Hepatocyte (in vitro differentiated cells): ENCODE data around the gene UBTD2. TPM values are rescaled to one million over a fixed set of nuclear protein-coding genes. Genes with fewer than 3 reads are reported as not detected.

Experiments used
- DNase-seq: peaks from one replicate; pipeline ENCODE4 v3.0.0-alpha.2; 2016; ENCODE audit warnings: low spot score
- H2AFZ ChIP-seq: fragments of 200-600 bp; sonication (generic); 2 replicates; pipeline ENCODE4 v1.6.0; 2016; ENCODE audit warnings: antibody characterized with exemption, mild to moderate bottlenecking
- H3K27ac ChIP-seq: fragments of 200-600 bp; sonication (generic); 2 replicates; pipeline ENCODE4 v1.5.1; 2016; ENCODE audit warnings: mild to moderate bottlenecking
- H3K27me3 ChIP-seq: fragments of 200-600 bp; sonication (generic); 2 replicates; pipeline ENCODE4 v1.6.1; 2016
- H3K36me3 ChIP-seq: fragments of 200-600 bp; sonication (generic); replicated peaks from 2 replicates; pipeline ENCODE4 v1.5.1; 2016; ENCODE audit warnings: low read depth; ENCODE audit not compliant: insufficient read depth
- H3K4me1 ChIP-seq: fragments of 200-600 bp; sonication (generic); 2 replicates; pipeline ENCODE4 v1.5.1; 2016; ENCODE audit warnings: mild to moderate bottlenecking, moderate library complexity; ENCODE audit not compliant: insufficient read depth
- H3K4me2 ChIP-seq: fragments of 200-600 bp; sonication (generic); 2 replicates; pipeline ENCODE4 v1.6.0; 2016
- H3K4me3 ChIP-seq: fragments of 200-600 bp; sonication (generic); 2 replicates; pipeline ENCODE4 v1.5.1; 2016; ENCODE audit warnings: mild to moderate bottlenecking
- H3K79me2 ChIP-seq: fragments of 200-600 bp; sonication (generic); 2 replicates; pipeline ENCODE4 v1.6.0; 2017; ENCODE audit warnings: mild to moderate bottlenecking
- H3K9me2 ChIP-seq: fragments of 200-600 bp; sonication (generic); replicated peaks from 2 replicates; pipeline ENCODE4 v1.6.0; 2017; ENCODE audit warnings: mild to moderate bottlenecking; ENCODE audit not compliant: insufficient read depth
- H3K9me3 ChIP-seq: fragments of 200-600 bp; sonication (generic); 2 replicates; pipeline ENCODE4 v1.5.1; 2016; ENCODE audit warnings: low read depth, mild to moderate bottlenecking
- H4K20me1 ChIP-seq: fragments of 200-600 bp; sonication (generic); 2 replicates; pipeline ENCODE4 v1.6.0; 2016; ENCODE audit warnings: mild to moderate bottlenecking; ENCODE audit not compliant: insufficient read depth, poor library complexity, severe bottlenecking
- EZH2 ChIP-seq: fragments of 200-600 bp; sonication (generic); IDR thresholded peaks from 2 replicates; pipeline ENCODE4 v1.6.1; 2016; ENCODE audit warnings: antibody characterized with exemption, mild to moderate bottlenecking, borderline replicate concordance
- EZH2phosphoT487 ChIP-seq: fragments of 200-600 bp; sonication (generic); IDR thresholded peaks from one replicate; pipeline ENCODE4 v1.6.1; 2018; ENCODE audit warnings: antibody characterized with exemption, mild to moderate bottlenecking, low read depth, moderate library complexity; ENCODE audit not compliant: unreplicated experiment, severe bottlenecking
- WGBS: methylation state at CpG from one replicate; pipeline ENCODE4 v1.1.6; 2016; ENCODE audit warnings: low lambda C conversion rate; ENCODE audit errors: missing lambda C conversion rate; 5-methylcytosine and 5-hydroxymethylcytosine counted together
- polyA plus RNA-seq: library from polyadenylated mRNA; unstranded; fragments of >200 nt; fragmentation: Nextera tagmentation; extraction: Ambion mirVana; gene quantifications from 2 replicates; pipeline ENCODE4 v1.2.1, GENCODE V29; 2016
- total RNA-seq: library from RNA; depleted of rRNA; stranded (reverse); fragments of >200 nt; gene quantifications from 2 replicates; pipeline ENCODE4 v1.2.3, GENCODE V29; 2014
- TF ChIP-seq, protein P1 (sequence below): fragments of 200-600 bp; sonication (generic); IDR thresholded peaks from 2 replicates; pipeline ENCODE4 v1.5.1; 2016; ENCODE audit warnings: antibody characterized with exemption, mild to moderate bottlenecking; ENCODE audit not compliant: poor library complexity

UBTD2 gene
- total and polyA plus RNA-seq, 2 experiments from 2014 or later, result 27.4 to 51.7 TPM

GRCh38 chr5:172302047-172302710 is 18.6 kb upstream of the UBTD2 start:
- Histone ChIP-seq H3K27ac (no peak overlapping the region), H3K9me2 (no peaks in the 10 kb centered on the region), H3K4me3 (no peak overlapping the region), H4K20me1 (no peaks in the 10 kb centered on the region), H3K9me3 (peaks cover 3% of the 10 kb centered on the region), H3K79me2 (no peaks in the 10 kb centered on the region), H3K4me1 (no peaks in the 10 kb centered on the region), H2AFZ (no peak overlapping the region), H3K36me3 (no peaks in the 10 kb centered on the region), H3K27me3 (no peaks in the 10 kb centered on the region), H3K4me2 (no peak overlapping the region)
- no peak for DNase-seq
- 74% methylated on average over 9 of the region's 9 CpGs for WGBS
- TF ChIP-seq EZH2phosphoT487, result no peak
- TF ChIP-seq, protein P1, sequence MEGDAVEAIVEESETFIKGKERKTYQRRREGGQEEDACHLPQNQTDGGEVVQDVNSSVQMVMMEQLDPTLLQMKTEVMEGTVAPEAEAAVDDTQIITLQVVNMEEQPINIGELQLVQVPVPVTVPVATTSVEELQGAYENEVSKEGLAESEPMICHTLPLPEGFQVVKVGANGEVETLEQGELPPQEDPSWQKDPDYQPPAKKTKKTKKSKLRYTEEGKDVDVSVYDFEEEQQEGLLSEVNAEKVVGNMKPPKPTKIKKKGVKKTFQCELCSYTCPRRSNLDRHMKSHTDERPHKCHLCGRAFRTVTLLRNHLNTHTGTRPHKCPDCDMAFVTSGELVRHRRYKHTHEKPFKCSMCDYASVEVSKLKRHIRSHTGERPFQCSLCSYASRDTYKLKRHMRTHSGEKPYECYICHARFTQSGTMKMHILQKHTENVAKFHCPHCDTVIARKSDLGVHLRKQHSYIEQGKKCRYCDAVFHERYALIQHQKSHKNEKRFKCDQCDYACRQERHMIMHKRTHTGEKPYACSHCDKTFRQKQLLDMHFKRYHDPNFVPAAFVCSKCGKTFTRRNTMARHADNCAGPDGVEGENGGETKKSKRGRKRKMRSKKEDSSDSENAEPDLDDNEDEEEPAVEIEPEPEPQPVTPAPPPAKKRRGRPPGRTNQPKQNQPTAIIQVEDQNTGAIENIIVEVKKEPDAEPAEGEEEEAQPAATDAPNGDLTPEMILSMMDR, result no peak
- no peak for TF ChIP-seq EZH2

DNA sequence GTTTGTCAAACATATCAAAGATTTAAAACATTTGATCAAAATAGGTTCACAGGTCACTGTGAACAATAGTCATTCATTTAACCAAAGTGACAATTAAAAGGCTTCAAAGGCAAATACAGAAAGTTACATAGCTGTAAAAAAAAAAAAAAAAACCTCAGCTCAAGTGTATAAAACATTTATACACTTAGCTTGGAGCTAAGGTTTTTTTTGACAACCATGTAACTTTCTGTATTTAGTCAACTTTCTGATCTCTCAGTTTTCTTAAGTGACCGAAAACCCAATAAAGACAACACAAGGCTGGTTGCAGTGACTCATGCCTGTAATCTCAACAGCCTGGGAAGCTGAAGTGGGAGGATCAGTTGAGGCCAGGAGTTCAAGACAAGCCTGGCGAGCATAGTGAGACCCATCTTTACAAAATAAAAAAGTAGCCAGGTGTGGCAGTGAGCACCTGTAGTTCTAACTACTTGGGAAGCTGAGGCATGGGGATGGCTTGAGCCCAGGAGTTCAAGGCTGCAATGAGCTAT is 16.4 kb upstream of the UBTD2 start:
- Histone ChIP-seq H3K27ac (no peak overlapping the region), H3K9me2 (no peaks in the 10 kb centered on the region), H3K4me3 (no peak overlapping the region), H2AFZ (no peak overlapping the region), H3K36me3 (no peaks in the 10 kb centered on the region), H3K79me2 (no peaks in the 10 kb centered on the region), H3K4me1 (no peaks in the 10 kb centered on the region), H4K20me1 (no peaks in the 10 kb centered on the region), H3K9me3 (no peaks in the 10 kb centered on the region), H3K27me3 (no peaks in the 10 kb centered on the region), H3K4me2 (no peak overlapping the region)
- no peak for TF ChIP-seq EZH2
- TF ChIP-seq EZH2phosphoT487, result no peak
- DNase-seq, result peak; percentile 27
- 46% methylated on average over 2 of the region's 2 CpGs for WGBS

DNA sequence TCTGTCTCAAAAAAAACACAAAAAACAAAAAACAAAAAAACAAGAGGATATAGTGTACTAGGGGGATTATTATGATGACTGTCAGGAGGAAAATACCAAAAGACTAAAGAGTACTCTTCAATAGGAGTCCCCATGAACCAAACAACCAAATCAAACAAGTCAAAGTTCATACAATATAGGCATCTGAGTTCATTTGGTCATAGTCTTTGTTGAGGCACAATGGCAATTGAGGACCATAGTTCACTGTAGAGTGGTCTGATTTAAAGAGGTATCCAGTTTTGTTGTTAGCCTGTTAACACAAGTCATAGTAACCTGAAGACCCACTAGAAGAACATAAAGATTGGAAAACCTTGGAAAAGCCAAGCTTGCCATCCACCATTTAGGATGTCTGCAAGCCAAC is 11.3 kb upstream of the UBTD2 start:
- no peaks in the 10 kb centered on the region for H3K27me3 ChIP-seq
- no peak overlapping the region for H3K4me3 ChIP-seq
- H3K9me2 ChIP-seq, result no peaks in the 10 kb centered on the region

More for the DNA sequence above, 11.3 kb upstream of the UBTD2 start:
- H3K4me1 ChIP-seq, result peaks cover 6% of the 10 kb centered on the region
- no peak overlapping the region for H3K27ac ChIP-seq
- no peaks in the 10 kb centered on the region for H3K79me2 ChIP-seq
- no peak for DNase-seq
- H3K9me3 ChIP-seq, result no peaks in the 10 kb centered on the region
- TF ChIP-seq EZH2phosphoT487, result no peak
- TF ChIP-seq, protein P1, result no peak
- TF ChIP-seq EZH2, result no peak
- no peaks in the 10 kb centered on the region for H4K20me1 ChIP-seq
- no peaks in the 10 kb centered on the region for H3K36me3 ChIP-seq
- H3K4me2 ChIP-seq, result no peak overlapping the region
- H2AFZ ChIP-seq, result no peak overlapping the region
